Natural killer cell (primary cell): Measurements from ENCODE around the gene LARP1. TPM values are rescaled to one million over a fixed set of nuclear protein-coding genes. Genes with fewer than 3 reads are reported as not detected.

ENCODE experiments used
- ATAC-seq, 3 donors: fragments of 150-1000 bp in 2 of 3; fragments of 200-7000 bp in 1 of 3; cut with Tn5 transposase; 1 replicate in 1 of 3; 2 replicates in 2 of 3; pipeline ENCODE4 v1.10.0; 2021; ENCODE audit warnings: mild to moderate bottlenecking in 2 of 3, moderate library complexity in 2 of 3
- DNase-seq, 2 donors: peaks; one replicate each; pipeline versions ENCODE4 v3.0.0 to v3.0.0-alpha.2; 2013 to 2021; ENCODE audit warnings: mixed read lengths in 1 of 2
- H3K27ac ChIP-seq: one replicate; pipeline ENCODE4 v1.5.1; 2013; ENCODE audit warnings: mild to moderate bottlenecking, low read length
- H3K27me3 ChIP-seq: one replicate; pipeline ENCODE4 v1.6.1; 2013; ENCODE audit warnings: low read length; ENCODE audit not compliant: control insufficient read depth, insufficient read depth
- H3K36me3 ChIP-seq: one replicate; pipeline ENCODE4 v1.6.1; 2013; ENCODE audit warnings: low read length; ENCODE audit not compliant: control insufficient read depth, insufficient read depth
- H3K4me1 ChIP-seq: one replicate; pipeline ENCODE4 v1.6.1; 2013; ENCODE audit warnings: low read length; ENCODE audit not compliant: control insufficient read depth, insufficient read depth
- H3K4me3 ChIP-seq: one replicate; pipeline ENCODE4 v1.5.1; 2013; ENCODE audit warnings: low read length
- H3K9me3 ChIP-seq: one replicate; pipeline ENCODE4 v1.6.1; 2013; ENCODE audit warnings: low read length; ENCODE audit not compliant: control insufficient read depth, insufficient read depth
- H3K27ac Mint-ChIP-seq, 2 donors: one replicate each; pipeline ENCODE4 v1.8.0; 2022; ENCODE audit warnings: mild to moderate bottlenecking in 2 of 2, mixed read lengths in 2 of 2, moderate library complexity in 1 of 2
- H3K27me3 Mint-ChIP-seq, 2 donors: one replicate each; pipeline ENCODE4 v1.8.0; 2022; ENCODE audit warnings: low read depth in 2 of 2, mixed read lengths in 2 of 2
- H3K36me3 Mint-ChIP-seq: one replicate; pipeline ENCODE4 v1.8.0; 2022; ENCODE audit warnings: mixed read lengths
- H3K4me1 Mint-ChIP-seq, 2 donors: one replicate each; pipeline ENCODE4 v1.8.0; 2022; ENCODE audit warnings: mixed read lengths in 2 of 2
- H3K4me3 Mint-ChIP-seq: one replicate; pipeline ENCODE4 v1.8.0; 2022; ENCODE audit warnings: mild to moderate bottlenecking, moderate library complexity, mixed read lengths
- H3K9me3 Mint-ChIP-seq, 2 donors: one replicate each; pipeline ENCODE4 v1.8.0; 2022; ENCODE audit warnings: mixed read lengths in 2 of 2
- WGBS: methylation state at CpG from one replicate; pipeline ENCODE4 v1.1.7; 2013; ENCODE audit warnings: missing lambda C conversion rate; ENCODE audit not compliant: insufficient coverage; 5-methylcytosine and 5-hydroxymethylcytosine counted together
- intact Hi-C: fragments of 100-400 bp; cut with micrococcal nuclease; formaldehyde crosslinking; loops from one replicate; pipeline ENCODE4 v1.14.2; 2022
- total RNA-seq, 4 donors: library from RNA; stranded (reverse); fragments of 120-200 nt in 1 of 4; gene quantifications; one replicate each; pipeline versions ENCODE4 v1.2.3 to v1.2.4, GENCODE V29; 2013 to 2022
- TF ChIP-seq, protein P1 (sequence below): fragments of 200-600 bp; IDR thresholded peaks from one replicate; pipeline ENCODE4 v1.8.0; 2022; ENCODE audit warnings: antibody characterized with exemption

The LARP1 gene
- total RNA-seq, 3 donors from 2014 or later (not counting 1 experiment from before 2014, with no cell fraction given) = 103 to 117 (median 112) TPM

DNA sequence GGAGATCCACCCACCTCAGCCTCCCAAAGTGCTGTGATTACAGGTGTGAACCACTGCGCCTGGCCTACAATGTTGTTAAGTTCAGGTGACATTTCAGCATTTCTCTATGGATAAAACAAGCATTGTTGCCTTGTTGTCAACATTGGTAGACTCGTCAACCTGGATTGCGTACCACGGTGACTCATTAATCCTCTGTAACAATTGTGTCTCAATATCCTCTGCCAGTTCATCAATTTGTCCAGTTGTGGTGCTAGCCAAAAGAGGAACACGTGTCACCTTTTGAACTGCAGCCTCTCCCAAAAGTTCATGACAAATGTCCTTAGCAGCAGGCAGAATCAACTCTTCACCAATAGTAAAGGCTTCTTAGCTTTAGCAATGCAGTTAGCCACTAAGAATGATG, 46.3 kb upstream of the LARP1 start:
- Histone ChIP-seq H3K27ac (no peak overlapping the region), H3K4me3 (no peak overlapping the region), H3K4me1 (no peaks in the 10 kb centered on the region), H3K9me3 (no peaks in the 10 kb centered on the region), H3K27me3 (no peaks in the 10 kb centered on the region), H3K36me3 (no peaks in the 10 kb centered on the region)
- TF ChIP-seq, protein P1, sequence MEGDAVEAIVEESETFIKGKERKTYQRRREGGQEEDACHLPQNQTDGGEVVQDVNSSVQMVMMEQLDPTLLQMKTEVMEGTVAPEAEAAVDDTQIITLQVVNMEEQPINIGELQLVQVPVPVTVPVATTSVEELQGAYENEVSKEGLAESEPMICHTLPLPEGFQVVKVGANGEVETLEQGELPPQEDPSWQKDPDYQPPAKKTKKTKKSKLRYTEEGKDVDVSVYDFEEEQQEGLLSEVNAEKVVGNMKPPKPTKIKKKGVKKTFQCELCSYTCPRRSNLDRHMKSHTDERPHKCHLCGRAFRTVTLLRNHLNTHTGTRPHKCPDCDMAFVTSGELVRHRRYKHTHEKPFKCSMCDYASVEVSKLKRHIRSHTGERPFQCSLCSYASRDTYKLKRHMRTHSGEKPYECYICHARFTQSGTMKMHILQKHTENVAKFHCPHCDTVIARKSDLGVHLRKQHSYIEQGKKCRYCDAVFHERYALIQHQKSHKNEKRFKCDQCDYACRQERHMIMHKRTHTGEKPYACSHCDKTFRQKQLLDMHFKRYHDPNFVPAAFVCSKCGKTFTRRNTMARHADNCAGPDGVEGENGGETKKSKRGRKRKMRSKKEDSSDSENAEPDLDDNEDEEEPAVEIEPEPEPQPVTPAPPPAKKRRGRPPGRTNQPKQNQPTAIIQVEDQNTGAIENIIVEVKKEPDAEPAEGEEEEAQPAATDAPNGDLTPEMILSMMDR = no peak
- Mint-ChIP-seq H3K4me1 (no peaks in the 10 kb centered on the region), H3K27me3 (no peaks in the 10 kb centered on the region), H3K4me3 (no peak overlapping the region), H3K27ac (peak overlapping the region in 1 of 2 donors; percentile 13), H3K36me3 (no peaks in the 10 kb centered on the region), H3K9me3 (no peaks in the 10 kb centered on the region)
- ATAC-seq (no peak), DNase-seq (no peak)
- intact Hi-C loops = no loop called here
- WGBS = 94% methylated on average over 5 of the region's 5 CpGs

DNA sequence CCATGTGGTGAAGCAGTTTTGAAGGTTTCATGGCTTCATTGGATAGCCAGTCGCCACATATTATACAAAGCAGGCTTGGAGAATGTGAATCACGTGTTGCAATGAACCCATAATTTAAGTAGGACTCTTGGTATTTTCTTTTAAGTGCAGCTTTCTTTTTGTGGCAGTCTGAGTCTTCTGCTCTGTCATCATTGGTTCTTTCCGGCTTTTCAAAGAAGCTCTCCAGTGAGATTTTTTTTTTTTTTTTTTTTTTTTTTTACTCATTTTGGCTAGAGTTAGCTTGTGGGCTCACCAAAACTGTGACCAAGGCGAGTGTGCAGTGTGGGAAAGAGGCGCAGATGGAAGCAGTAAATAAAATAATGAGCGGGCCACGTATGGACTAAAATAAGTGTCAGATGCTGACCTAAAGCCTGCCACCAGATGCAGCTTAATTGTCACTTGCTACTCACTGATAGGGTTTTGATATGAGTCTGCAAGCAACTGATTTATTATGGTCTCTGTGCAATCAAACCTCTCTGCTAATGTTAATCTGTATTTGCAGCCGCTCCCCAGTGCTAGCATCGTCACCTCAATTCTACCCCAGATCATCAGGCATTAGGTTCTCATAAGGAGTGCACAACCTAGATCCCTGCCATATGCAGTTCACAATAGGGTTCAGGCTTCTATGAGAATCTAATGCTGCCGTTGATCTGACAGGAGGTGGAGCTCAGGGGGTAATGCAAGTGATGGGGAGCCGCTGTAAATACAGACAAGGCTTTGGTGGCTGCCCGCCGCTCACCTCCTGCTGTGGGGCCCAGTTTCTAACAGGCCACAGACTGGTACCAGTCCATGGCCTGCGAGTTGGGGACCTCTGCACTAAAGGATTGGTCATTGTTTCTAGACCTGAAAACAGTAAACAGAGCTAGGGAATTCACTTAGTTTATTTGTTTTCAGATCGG, 45.5 kb upstream of the LARP1 start:
- intact Hi-C loops = no loop called here
- Histone ChIP-seq H3K4me1 (no peaks in the 10 kb centered on the region), H3K27me3 (no peaks in the 10 kb centered on the region), H3K27ac (no peak overlapping the region), H3K36me3 (no peaks in the 10 kb centered on the region), H3K4me3 (no peak overlapping the region), H3K9me3 (no peaks in the 10 kb centered on the region)
- H3K27me3 Mint-ChIP-seq = no peaks in the 10 kb centered on the region
- TF ChIP-seq, protein P1 = no peak
- no peaks in the 10 kb centered on the region for H3K36me3 Mint-ChIP-seq
- H3K9me3 Mint-ChIP-seq = no peaks in the 10 kb centered on the region
- WGBS = 84% methylated on average over 15 of the region's 15 CpGs
- H3K4me1 Mint-ChIP-seq = peaks cover 0 to 4% of the 10 kb centered on the region in 2 donors
- H3K27ac Mint-ChIP-seq = no peak overlapping the region
- no peak overlapping the region for H3K4me3 Mint-ChIP-seq
- DNase-seq = no peak
- ATAC-seq = no peak

DNA sequence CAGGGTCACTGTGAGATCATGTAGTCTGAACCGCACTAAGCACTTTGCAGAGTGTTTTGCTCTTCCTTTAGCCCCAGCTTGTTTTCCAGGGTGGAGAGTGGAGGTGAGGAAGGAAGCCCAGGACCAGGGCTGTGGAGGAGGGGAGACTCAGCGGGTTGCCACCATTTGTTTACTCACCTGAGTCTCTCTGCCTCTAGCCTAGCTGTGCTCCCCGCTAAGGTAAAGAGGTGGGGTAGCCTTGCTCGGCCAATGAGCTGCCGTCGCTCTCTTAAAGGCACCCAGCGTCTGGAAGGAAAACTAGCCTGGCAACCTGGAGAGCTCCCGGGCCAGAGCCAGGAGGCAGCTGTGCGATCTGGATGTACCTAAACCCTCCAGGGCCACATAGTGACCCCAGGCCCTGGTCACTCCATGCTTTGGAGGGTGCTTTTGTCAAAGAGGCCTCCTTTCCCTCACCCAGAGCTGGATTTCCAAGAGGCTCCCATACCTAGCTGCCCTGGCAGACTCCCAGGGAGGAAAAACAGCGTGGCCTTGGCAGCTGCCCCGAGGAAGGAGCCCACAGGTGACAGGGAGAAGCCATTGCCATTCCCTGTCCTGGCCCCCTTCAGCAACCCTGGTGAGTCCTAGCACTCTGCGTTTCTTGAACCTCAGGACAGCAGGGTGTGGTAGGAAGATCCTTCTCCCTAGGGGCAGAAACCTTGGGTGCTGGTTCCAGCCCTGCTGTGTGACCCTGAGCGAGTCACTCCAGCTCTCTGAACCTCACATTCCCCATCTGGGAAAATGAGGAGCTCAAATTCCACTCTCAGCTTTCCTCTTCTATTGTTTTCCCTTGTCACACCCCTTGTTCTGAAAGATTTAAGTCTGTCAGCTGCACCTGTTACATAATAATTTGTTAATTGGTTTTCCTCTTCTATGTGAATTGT, 42.4 kb upstream of the LARP1 start:
- no peaks in the 10 kb centered on the region for H3K4me1 ChIP-seq
- DNase-seq (no peak), ATAC-seq (no peak)
- WGBS = 92% methylated on average over 13 of the region's 13 CpGs
- H3K36me3 Mint-ChIP-seq = no peaks in the 10 kb centered on the region
- TF ChIP-seq, protein P1 = no peak
- H3K9me3 Mint-ChIP-seq = no peaks in the 10 kb centered on the region
- no peak overlapping the region for H3K27ac ChIP-seq
- no peak overlapping the region for H3K4me3 Mint-ChIP-seq
- intact Hi-C loops = no loop called here
- peaks cover 0 to 5% of the 10 kb centered on the region in 2 donors for H3K4me1 Mint-ChIP-seq
- no peak overlapping the region for H3K4me3 ChIP-seq
- H3K36me3 ChIP-seq = no peaks in the 10 kb centered on the region
- H3K9me3 ChIP-seq = no peaks in the 10 kb centered on the region
- no peak overlapping the region for H3K27ac Mint-ChIP-seq
- H3K27me3 ChIP-seq = no peaks in the 10 kb centered on the region
- no peaks in the 10 kb centered on the region for H3K27me3 Mint-ChIP-seq
